Fibroblast of the aortic adventitia (primary cell): ENCODE data around the gene CCNQ. TPM values are rescaled to one million over a fixed set of nuclear protein-coding genes. Genes with fewer than 3 reads are reported as not detected.
"Not testable (repeated sequence)": the region's sequence is repeated elsewhere in the genome, so short reads cannot be mapped to it uniquely, and the experiment has no call there.

Source experiments
- DNase-seq: peaks from one replicate; pipeline ENCODE4 v3.0.0-alpha.2; 2010; ENCODE audit warnings: low read depth
- H3K4me3 ChIP-seq: 2 replicates; pipeline ENCODE4 v1.5.1; 2011; ENCODE audit warnings: low read depth, mild to moderate bottlenecking, control low read depth, low read length, moderate library complexity
- total RNA-seq: library from RNA; depleted of rRNA; stranded (reverse); fragments of >200 nt; gene quantifications from 2 replicates; pipeline ENCODE4 v1.2.3, GENCODE V29; 2012; ENCODE audit warnings: low replicate concordance
- TF ChIP-seq, protein P1 (sequence below): IDR thresholded peaks from 2 replicates; pipeline ENCODE4 v1.5.1; 2011; ENCODE audit warnings: mild to moderate bottlenecking, low read length, control low read depth, inconsistent platforms; ENCODE audit not compliant: insufficient read depth

CCNQ gene
- total RNA-seq, 1 donor: 14.5 TPM

DNA sequence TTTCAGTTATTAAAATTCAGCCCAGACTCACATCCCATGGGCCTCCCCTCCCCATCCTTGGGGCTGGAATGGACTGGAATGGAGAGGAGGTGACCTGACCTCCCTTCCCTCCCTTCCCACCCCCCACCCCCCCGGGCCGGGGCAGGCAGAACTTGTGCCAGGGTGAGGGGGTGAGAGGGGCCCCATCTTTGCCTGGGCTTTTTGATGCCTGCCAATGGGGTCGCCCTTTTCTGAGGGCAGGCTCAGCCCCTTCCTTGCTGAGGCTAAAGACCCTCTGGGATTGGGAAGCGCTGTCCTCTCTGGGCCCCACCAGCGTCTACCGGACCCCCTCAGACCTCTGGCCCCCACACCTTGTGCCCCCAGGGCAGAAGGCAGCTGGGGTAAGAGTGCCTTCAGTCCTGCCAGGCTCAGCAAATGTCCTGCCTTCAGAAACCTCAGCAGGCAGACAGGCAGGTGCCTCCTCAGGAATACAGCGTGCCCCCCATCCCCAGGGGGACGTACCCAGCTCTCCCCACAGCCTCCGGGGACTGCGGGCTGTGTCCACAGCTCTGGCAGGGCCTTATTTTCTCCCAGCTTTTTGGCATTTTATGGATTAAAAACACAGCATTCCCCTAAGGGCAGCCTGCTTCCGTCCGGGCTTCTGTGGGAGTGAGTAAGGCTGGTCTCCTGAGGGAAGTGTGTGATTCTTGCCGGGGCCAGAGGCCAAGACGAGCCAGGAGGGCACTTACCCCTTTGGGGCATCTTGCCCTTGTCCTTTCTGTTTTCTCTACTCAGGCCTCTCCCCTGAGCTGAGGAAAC lies 12.6 kb upstream of the CCNQ start:
- TF ChIP-seq, protein P1, sequence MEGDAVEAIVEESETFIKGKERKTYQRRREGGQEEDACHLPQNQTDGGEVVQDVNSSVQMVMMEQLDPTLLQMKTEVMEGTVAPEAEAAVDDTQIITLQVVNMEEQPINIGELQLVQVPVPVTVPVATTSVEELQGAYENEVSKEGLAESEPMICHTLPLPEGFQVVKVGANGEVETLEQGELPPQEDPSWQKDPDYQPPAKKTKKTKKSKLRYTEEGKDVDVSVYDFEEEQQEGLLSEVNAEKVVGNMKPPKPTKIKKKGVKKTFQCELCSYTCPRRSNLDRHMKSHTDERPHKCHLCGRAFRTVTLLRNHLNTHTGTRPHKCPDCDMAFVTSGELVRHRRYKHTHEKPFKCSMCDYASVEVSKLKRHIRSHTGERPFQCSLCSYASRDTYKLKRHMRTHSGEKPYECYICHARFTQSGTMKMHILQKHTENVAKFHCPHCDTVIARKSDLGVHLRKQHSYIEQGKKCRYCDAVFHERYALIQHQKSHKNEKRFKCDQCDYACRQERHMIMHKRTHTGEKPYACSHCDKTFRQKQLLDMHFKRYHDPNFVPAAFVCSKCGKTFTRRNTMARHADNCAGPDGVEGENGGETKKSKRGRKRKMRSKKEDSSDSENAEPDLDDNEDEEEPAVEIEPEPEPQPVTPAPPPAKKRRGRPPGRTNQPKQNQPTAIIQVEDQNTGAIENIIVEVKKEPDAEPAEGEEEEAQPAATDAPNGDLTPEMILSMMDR: no peak
- DNase-seq: peak; percentile 4
- no peak overlapping the region for H3K4me3 ChIP-seq

DNA sequence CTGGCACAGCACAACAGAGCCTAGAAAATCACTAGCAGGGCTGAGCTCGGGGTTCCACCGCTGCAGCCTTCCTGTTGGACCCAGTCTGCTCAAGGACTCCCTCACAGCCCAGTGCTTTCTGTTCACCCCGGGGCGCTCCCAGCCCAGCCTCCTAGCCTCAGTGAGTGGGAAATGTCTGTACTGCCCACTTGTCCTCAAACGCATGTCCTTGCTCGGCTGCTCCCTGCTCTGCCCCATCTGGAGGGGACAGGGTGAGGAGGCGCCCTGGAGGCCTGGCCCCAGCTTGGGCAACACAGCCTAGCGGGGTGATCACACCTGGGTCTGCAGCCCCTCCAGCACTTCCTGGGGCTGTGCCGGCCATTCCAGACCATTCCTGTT lies 11.9 kb upstream of the CCNQ start:
- TF ChIP-seq, protein P1: no peak
- no peak for DNase-seq
- H3K4me3 ChIP-seq: no peak overlapping the region

DNA sequence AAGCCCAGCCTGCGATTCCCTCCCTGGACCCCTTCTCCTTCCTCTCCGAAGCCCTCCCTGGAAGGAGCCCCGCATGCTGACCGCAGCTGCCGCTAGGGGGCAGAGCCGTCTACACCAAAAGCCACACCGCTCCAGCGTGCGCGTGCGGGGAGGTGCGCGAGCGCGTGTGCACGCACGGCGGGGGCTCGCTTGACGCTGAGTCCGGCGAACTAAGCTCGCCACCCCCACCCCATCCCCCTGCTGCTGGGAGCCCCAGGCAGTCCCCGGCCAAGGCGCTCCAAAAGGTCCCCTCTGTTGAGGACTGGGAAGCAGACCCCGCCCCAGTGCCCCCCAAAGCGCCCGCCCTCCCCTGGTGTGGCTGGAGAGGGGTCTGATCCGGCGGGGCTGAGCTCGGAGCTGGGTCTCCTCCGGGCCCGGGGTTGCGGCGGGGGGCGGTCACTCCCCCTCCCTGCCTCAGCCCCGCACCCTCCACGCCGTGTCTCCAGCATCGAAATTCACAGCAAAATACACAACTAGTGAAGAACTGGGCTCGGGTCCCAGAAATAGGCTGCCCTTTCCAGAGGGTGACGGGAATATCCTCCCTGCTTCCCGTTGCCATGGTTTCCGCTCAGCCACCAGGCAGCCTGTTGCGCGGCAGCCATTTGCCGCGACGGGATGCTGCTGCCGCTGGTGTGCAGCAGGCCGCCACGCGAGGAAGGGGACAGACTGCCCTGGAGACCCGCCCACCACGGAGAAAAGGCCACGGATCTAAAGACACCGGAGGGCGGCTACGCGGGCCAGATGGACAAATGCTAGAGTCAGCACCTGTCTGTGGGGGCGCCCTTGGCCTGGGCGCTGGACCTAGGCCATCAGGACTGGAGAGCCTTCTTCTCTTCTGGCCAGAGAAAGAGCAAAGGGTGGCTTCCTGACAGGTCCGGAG lies 11.2 kb upstream of the CCNQ start:
- peak overlapping the region; percentile 28 for H3K4me3 ChIP-seq
- TF ChIP-seq, protein P1: peak; percentile 77
- DNase-seq: peak; percentile 63

DNA sequence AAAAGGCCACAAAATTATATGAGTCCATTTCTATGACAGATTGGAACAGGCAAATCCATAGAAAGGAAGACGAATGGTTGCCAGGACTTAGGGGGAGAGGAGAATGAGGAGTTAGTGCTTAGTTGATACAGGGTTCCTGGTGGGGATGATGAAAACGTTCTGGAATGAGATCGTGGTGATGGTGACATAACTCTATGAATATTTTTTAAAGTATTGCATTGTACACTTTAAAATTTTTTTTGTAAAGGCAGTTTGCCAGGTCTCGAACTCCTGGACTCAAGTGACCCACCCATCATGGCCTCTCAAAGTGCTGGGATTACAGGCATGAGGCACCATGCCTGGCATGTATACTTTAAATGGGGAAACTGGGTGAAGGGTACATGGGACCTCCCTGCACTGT lies 9.9 kb upstream of the CCNQ start:
- TF ChIP-seq, protein P1: no peak
- peak; percentile 51 for DNase-seq
- no peak overlapping the region for H3K4me3 ChIP-seq

DNA sequence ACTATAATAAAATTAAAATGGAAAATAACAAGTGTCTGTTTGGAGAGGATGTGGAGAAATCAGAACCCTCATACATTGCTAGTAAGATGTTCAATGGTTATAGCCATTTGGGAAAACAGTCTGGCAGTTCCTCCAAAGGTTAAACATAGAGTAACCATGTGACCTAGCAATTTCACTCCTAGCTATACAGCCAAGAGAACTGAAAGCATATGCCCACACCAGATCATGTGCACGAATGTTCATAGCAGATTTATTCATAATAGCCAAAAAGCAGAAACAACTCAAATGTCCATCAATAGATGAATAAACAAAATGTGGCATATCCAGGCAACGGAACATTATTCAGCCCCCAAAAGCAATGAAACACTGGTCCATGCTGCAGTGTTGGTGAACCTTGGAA lies 9.4 kb upstream of the CCNQ start:
- no peak for DNase-seq
- TF ChIP-seq, protein P1: no peak
- no peak overlapping the region for H3K4me3 ChIP-seq

DNA sequence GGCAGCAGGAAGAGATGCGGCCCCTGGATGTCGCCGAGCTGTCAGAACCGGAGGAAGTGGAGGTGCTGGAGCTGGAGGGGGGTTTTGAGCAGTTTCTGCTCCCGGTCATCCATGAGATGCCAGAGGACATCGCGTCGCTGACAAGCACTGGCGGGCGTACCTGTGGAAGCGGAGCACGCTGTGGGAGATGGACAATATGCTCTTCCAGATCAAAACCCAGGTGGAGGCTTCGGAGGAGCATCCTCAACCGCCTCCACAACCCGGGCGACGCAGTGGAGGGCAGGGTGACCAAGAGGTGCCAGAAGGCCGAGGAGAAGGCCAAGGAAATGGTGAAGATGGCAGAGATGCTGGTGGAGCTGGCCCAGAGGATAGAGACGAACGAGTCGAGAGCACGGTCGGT lies 7.6 kb upstream of the CCNQ start:
- H3K4me3 ChIP-seq: no peak overlapping the region
- TF ChIP-seq, protein P1: no peak
- DNase-seq: no peak

DNA sequence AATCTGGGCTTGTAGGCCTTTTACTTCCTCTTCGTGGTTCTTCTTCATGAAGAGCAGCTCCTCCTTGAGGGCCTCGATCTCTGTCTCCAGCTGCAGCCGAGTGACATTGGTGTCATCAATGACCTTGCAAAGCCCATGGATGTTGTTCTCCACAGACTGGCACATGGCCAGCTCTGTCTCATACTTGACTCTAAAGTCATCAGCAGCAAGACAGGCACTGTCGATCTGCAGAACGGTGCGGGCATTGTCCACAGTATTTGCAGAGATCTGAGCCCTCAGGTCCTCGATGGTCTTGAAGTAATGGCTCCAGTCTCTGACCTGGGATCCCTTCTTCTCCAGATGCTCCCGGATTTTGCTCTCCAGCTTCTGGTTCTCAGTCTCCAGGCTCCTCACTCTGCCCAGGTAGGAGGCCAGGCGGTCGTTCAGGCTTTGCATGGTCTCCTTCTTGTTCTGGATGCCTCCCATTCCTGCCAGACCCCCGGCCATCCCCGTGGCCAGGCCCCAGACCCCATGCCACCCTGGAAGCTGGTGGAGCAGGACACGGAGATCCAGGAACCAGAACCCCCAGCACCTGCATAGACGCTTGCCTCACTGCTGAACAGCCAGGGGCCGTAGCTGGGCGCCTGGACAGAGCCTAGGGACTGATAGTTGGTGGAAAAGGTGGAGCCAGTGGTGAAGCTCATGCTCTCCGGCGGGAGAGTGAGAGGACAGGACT lies 5.9 kb upstream of the CCNQ start:
- H3K4me3 ChIP-seq, DNase-seq: not testable (repeated sequence)
